Lower leg skin (tissue), 3 donors: ENCODE data around the gene GNG12.

Experiments
- POLR2A ChIP-seq, 2 donors: fragments of 450-650 bp; IDR thresholded peaks; one replicate each; pipeline ENCODE4 v1.6.1; 2016 to 2017; ENCODE audit warnings: antibody characterized with exemption in 2 of 2, mild to moderate bottlenecking in 1 of 2, moderate library complexity in 1 of 2
- TF ChIP-seq, protein P1 (sequence below), 3 donors: fragments of 450-650 bp; IDR thresholded peaks; one replicate each; pipeline ENCODE4 v1.5.1; 2016; ENCODE audit warnings: antibody characterized with exemption in 3 of 3, mild to moderate bottlenecking in 3 of 3, moderate library complexity in 2 of 3

DNA sequence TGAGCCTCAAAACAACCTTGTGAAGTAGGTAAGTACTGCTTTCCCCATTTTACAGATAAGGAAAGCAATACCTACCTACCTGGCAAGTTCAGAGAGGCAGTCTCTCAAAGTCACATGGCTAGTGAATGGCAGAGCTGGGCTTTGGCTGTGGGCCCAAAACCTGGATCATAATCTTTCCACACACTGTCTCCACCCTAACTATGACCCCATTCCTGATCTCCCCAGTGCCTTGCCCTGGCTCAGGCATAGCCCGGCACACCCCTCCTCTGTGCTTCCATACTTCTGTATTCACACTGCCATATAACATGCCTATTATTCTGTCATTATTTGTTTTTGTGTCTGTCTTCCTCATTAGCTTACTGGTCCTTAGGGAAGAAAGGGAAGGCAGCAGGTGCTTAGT, 15.9 kb downstream of the GNG12 start:
- TF ChIP-seq, protein P1, sequence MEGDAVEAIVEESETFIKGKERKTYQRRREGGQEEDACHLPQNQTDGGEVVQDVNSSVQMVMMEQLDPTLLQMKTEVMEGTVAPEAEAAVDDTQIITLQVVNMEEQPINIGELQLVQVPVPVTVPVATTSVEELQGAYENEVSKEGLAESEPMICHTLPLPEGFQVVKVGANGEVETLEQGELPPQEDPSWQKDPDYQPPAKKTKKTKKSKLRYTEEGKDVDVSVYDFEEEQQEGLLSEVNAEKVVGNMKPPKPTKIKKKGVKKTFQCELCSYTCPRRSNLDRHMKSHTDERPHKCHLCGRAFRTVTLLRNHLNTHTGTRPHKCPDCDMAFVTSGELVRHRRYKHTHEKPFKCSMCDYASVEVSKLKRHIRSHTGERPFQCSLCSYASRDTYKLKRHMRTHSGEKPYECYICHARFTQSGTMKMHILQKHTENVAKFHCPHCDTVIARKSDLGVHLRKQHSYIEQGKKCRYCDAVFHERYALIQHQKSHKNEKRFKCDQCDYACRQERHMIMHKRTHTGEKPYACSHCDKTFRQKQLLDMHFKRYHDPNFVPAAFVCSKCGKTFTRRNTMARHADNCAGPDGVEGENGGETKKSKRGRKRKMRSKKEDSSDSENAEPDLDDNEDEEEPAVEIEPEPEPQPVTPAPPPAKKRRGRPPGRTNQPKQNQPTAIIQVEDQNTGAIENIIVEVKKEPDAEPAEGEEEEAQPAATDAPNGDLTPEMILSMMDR (IDR thresholded peaks at IDR 0.05) = no peak
- TF ChIP-seq POLR2A (IDR thresholded peaks at IDR 0.05) = no peak
